Mammary epithelial cell (primary cell): ENCODE results near the gene IRF2BP2.

Source experiments
- CTCF ChIP-seq, 2 donors: IDR thresholded peaks in 1 of 2; conservative IDR thresholded peaks in 1 of 2; 2 replicates each; pipeline ENCODE4 v1.5.1; 2011 to 2012; ENCODE audit warnings: inconsistent platforms in 2 of 2, low read length in 2 of 2, mild to moderate bottlenecking in 2 of 2, control low read depth in 1 of 2, low read depth in 1 of 2; ENCODE audit not compliant: insufficient read depth in 1 of 2; ENCODE audit errors: extremely low read depth in 1 of 2
- EZH2 ChIP-seq: IDR thresholded peaks from 2 replicates; pipeline ENCODE4 v1.6.1; 2012; ENCODE audit warnings: low read length, inconsistent platforms, borderline replicate concordance

- no peak for TF ChIP-seq CTCF (conservative IDR thresholded peaks at IDR 0.05 in 1 of 2, IDR thresholded peaks at IDR 0.05 in 1 of 2; ENCODE audit: extremely low read depth in 1 of 2, insufficient read depth in 1 of 2, low read depth in 1 of 2, low read length in 2 of 2)
- TF ChIP-seq EZH2, result no peak
These were observed 29.1 kb upstream of the IRF2BP2 start for GRCh38 chr1:234638832-234639799.
